HG02885 (cell line): Measurements from ENCODE around the gene EPHA8.

ENCODE experiments used
- ATAC-seq: cut with Tn5 transposase; IDR thresholded peaks from one replicate; pipeline ENCODE4 v1.9.1; 2021; ENCODE audit warnings: mild to moderate bottlenecking; ENCODE audit not compliant: unreplicated experiment, poor library complexity

Gene EPHA8

DNA sequence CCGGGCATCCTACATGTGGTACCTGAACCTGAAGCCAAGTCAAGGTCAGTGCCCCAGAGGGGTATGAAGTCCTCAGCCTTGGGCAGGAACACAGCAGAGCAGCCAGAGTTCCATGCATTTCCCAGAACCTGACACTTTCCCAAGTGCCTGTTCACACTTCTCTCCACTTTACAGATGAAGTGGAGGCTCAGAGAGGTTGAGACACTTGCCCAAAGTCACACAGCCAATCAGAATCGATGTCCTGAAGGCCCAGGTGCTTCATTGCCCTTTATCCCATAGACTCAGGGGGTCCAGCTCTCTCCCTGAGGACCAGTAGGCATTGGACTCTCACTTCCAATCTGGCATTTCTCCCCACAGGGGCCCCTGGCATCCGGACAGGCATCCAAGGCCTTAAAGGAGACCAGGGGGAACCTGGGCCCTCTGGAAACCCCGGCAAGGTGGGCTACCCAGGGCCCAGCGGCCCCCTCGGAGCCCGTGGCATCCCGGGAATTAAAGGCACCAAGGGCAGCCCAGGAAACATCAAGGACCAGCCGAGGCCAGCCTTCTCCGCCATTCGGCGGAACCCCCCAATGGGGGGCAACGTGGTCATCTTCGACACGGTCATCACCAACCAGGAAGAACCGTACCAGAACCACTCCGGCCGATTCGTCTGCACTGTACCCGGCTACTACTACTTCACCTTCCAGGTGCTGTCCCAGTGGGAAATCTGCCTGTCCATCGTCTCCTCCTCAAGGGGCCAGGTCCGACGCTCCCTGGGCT is 75.4 kb downstream of the EPHA8 start:
- ATAC-seq = no peak

DNA sequence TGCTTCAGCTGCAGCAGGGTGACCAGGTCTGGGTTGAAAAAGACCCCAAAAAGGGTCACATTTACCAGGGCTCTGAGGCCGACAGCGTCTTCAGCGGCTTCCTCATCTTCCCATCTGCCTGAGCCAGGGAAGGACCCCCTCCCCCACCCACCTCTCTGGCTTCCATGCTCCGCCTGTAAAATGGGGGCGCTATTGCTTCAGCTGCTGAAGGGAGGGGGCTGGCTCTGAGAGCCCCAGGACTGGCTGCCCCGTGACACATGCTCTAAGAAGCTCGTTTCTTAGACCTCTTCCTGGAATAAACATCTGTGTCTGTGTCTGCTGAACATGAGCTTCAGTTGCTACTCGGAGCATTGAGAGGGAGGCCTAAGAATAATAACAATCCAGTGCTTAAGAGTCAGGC is 76.0 kb downstream of the EPHA8 start:
- ATAC-seq = no peak

DNA sequence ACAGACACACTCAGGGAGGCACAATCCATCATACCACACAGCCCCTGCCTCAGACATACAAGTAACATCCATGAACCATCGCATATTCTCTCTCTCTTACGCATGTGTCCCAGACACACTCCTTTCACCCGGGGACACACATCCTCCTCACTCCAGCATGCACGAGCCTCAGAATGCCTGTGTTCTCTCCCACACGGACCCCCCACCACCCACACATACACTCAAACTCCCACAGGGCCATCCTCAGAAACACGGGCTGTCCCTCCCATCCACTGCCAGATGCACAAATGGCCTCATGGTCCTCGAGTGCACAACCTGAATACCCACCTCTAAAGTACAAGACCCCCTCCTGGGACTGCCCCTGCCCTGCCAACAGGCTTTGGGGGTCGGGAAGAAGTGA is 78.0 kb downstream of the EPHA8 start:
- ATAC-seq = no peak

DNA sequence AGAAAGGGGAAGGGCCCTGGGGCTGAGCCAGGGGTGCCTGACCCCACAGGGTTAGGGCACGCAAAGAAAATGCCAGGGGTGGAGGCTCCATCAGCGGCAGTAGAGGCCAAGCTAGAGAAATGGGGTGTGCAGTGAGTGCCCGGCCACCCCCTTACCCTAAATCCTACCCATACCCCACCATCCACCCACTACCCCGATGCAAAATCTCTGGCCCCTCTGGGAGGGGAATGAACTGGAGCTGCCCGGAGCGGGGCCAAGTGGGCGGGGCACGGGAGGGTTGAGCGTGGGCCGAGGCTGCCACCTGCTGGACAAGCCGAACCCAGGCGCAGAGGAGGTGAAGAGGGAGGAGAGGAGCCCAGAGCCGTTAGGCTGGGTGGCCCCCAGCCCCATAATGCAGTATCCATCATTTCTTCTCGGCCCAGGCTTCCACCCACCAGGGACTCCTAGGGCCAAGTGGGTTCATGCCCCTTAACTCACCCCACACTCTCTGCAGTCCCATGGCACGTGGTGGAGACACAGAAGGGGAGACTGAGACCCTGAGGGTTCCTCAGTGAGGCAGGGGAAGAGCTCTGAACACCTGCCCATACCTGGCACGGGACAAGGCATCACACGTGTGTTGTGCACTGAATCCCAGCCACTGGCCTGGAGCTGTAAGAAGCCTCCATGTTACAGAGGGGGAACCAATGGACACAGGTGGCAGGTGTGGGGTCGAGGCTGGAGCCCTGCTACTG is 78.8 kb downstream of the EPHA8 start:
- no peak for ATAC-seq

DNA sequence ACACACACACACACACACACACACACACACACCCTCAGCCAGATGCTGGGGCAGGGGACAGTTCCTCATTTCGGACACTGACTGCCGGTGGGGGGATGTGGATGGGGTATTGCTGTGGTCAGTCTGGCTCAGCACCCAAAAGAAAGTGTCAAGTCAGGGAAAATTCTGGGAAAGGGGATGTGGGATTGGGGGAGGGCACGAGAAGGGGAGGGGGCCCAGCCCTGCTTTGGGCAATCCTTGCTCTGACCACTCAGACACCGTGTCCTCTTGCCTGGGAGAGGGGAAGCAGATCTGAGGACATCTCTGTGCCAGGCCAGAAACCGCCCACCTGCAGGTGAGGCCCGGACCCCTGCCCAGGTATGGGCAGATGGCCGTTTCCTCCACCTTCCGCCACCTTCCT is 80.1 kb downstream of the EPHA8 start, which contains the start of gene C1QC:
C1QC (plus strand) TSS at position 253 of the 400 bp plus-strand sequence. CDS start 391 bp downstream, outside the sequence.
- ATAC-seq = no peak

DNA sequence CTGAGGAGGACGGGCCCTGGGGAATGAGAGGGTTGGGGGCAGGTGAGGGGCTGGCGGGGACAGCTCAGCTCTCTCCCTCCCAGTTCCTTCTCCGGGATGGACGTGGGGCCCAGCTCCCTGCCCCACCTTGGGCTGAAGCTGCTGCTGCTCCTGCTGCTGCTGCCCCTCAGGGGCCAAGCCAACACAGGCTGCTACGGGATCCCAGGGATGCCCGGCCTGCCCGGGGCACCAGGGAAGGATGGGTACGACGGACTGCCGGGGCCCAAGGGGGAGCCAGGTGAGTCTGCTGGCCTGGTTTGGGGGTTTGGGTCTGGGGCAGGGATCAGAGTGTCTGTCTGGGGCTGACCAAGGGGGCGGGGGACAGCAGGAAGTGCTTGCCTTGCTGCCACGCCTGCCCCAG is 80.6 kb downstream of the EPHA8 start:
- no peak for ATAC-seq

DNA sequence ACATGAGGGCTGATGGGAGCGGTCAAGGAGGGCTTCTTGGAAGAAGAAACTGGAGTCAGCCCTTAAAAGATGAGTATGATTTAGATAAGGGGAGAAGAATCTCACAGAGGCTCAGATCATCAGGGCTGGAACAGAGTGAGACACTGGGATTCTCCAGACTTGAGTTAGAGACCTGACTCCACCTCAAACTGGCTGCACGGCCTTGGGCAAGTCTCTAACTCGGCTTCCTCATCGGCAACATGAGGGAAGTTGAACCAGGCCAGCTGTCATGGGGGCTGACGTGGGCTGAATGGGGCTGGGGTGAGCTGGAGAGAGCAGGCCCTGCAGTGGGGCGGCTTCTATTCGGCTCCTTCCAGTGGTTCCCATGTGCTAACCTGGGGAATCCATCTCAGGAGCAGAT is 82.6 kb downstream of the EPHA8 start:
- no peak for ATAC-seq

DNA sequence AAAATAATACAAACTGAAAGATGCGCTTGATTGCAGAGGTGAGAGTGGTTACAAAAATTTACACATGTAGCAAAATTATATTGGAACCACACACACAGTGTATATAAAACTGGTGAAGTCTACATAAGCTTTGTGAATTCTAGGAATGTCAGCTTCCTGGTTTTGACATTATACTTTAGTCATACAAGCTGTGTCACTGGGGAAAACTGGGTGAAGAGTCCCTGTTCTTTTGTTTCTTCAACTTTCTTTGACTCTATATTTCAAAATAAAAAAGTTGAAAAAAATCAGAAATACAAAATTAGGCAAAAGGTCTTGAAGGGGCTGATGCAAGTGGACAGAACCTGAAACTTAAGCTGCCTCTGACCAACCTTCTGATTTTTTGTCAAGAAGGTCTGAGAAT is 83.1 kb downstream of the EPHA8 start:
- no peak for ATAC-seq

DNA sequence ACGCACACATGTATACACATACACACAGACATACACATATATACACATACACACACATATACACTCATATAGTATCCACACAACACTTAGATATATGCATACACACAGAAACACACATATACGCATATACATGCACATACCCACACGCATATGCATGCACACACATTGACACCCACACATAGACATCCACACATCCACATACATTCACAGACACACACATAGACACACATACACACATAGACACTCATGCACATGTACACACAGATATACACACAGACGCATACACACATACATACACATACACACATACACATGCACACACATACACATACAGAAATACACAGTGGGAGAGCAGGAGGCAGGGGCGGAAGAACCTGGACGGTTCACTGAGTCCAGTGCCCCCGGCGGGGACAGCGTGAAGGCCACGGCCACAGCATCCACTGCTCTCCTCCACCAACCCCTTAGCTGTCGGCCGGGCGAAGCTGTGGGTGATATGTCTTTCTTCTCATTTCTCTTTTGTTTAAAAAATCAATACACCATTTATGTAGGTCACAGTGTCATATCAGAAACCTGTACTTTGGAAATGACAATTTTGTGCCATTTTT is 86.9 kb downstream of the EPHA8 start:
- no peak for ATAC-seq

DNA sequence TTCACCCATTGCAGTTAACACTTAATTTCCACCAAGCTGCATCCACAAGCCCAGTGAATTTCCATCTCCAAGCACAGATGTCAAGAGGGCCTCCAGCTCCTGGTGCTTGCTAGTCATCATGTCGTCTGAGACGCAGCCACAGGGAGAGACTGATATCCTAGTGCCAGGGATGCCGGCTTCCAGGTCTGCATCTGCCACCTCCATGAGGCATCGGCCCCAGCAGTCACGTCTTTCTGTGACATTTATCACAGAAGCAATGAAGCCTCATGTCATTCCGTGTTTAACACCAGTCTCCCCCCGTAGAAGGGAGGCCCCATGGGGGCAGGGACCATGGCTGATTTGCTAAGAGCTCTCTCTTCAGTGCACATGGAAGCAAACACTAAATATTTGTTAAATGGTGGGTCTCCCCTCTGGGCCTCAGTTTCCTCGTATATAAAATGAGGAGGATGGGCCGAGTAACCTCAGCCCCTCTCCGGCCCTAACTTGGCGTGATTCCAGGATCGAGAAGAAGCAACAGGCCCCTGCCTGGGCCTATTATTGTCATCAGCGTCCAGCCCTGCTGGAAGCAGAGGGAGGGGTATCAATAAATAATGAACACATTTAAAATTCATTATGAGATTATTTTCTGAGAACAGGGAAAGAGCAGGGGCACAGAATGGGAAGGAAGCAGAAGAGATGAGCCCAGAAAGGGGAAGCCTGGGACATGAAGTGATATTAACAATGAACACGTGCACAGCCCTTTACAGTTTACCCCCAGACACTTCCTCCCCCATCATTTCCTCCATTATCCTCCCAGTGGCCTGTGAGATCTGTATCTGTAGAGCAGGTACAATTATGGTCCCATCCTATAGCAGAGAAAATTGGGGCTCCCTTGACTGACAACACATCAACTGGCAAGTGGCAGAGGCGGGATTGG is 88.9 kb downstream of the EPHA8 start:
- ATAC-seq = no peak

DNA sequence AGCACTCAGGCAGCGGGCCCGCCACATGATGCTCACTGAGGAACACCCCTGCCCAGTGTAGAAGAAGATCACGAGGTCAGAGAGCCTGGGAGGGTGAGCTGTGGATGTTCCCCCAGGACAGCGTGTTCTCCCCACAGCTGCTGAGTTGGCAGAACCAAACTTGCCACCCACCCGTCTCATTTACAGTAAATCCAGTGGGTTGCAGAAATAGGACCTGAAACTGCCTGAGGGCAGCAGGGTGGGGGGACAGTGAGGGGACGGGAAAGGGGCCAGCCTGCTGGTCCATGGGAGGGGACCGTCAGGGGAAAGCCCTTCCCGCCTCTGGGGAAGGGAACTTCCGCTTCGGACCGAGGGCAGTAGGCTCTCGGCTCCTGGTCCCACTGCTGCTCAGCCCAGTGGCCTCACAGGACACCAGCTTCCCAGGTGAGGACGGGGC is 89.6 kb downstream of the EPHA8 start, which contains the start of gene C1QB:
C1QB (plus strand) TSS at position 356 of the 436 bp plus-strand sequence. CDS start 6,227 bp downstream, outside the sequence.
- ATAC-seq = no peak
